GM21529 (cell line): Measurements from ENCODE around the gene ZP3.
"Not testable (repeated sequence)": the region's sequence is repeated elsewhere in the genome, so short reads cannot be mapped to it uniquely, and the experiment has no call there.

ENCODE experiments used
- ATAC-seq: cut with Tn5 transposase; IDR thresholded peaks from one replicate; pipeline ENCODE4 v1.9.1; 2021; ENCODE audit not compliant: unreplicated experiment

The ZP3 gene

GRCh38 chr7:76424413-76425111, at the start of gene ZP3:
Gene ZP3 (plus strand): TSS chr7:76424950. CDS start chr7:76424965, 15 bp downstream.
- peak; percentile 68 for ATAC-seq

- ATAC-seq, result no peak
Measured at GRCh38 chr7:76375251-76375650, 49.5 kb upstream of the ZP3 start.

GRCh38 chr7:76377186-76377918, 47.4 kb upstream of the ZP3 start:
- no peak for ATAC-seq

- no peak for ATAC-seq
Measured at GRCh38 chr7:76380623-76380966, 44.2 kb upstream of the ZP3 start.

GRCh38 chr7:76381814-76382213, 42.9 kb upstream of the ZP3 start:
- ATAC-seq, result no peak

- ATAC-seq, result no peak
Measured at GRCh38 chr7:76383089-76383944, 41.4 kb upstream of the ZP3 start.

GRCh38 chr7:76386691-76387260, 38.0 kb upstream of the ZP3 start:
- ATAC-seq, result no peak

GRCh38 chr7:76387789-76388188, 37.0 kb upstream of the ZP3 start:
- not testable (repeated sequence) for ATAC-seq

- no peak for ATAC-seq
Measured at GRCh38 chr7:76390092-76390491, 34.7 kb upstream of the ZP3 start.

- ATAC-seq, result no peak
Measured at GRCh38 chr7:76392531-76393115, 32.1 kb upstream of the ZP3 start.

GRCh38 chr7:76393116-76394031, 31.4 kb upstream of the ZP3 start:
- ATAC-seq, result peak; percentile 86

- no peak for ATAC-seq
Measured at GRCh38 chr7:76394957-76395356, 29.8 kb upstream of the ZP3 start.

GRCh38 chr7:76395605-76395964, 29.2 kb upstream of the ZP3 start:
- ATAC-seq, result not testable (repeated sequence)

GRCh38 chr7:76395965-76396726, 28.6 kb upstream of the ZP3 start:
- no peak for ATAC-seq

- ATAC-seq, result no peak
Measured at GRCh38 chr7:76396864-76397263, 27.9 kb upstream of the ZP3 start.

GRCh38 chr7:76397409-76398183, 27.2 kb upstream of the ZP3 start:
- ATAC-seq, result no peak

GRCh38 chr7:76400248-76400647, 24.5 kb upstream of the ZP3 start:
- no peak for ATAC-seq

- not testable (repeated sequence) for ATAC-seq
Measured at GRCh38 chr7:76403097-76403496, 21.7 kb upstream of the ZP3 start.
